Neural cell (in vitro differentiated cells): ENCODE results near the gene CCL17. TPM values are rescaled to one million over a fixed set of nuclear protein-coding genes. Genes with fewer than 3 reads are reported as not detected.

Source experiments
- H2AFZ ChIP-seq: fragments of 200-600, 300-800 bp; sonication (generic), shearing (Covaris generic); 2 replicates; pipeline ENCODE4 v1.6.0; 2014; ENCODE audit warnings: low read depth, mild to moderate bottlenecking, antibody characterized with exemption, low read length, moderate library complexity
- H3F3A ChIP-seq: fragments of 200-600 bp; shearing (Covaris generic); 2 replicates; pipeline ENCODE4 v1.6.1; 2016; ENCODE audit warnings: mild to moderate bottlenecking, moderate library complexity, mixed read lengths, antibody characterized with exemption, low read length; ENCODE audit not compliant: insufficient read depth, poor library complexity, severe bottlenecking
- H3K27ac ChIP-seq: fragments of 200-600, 300-800 bp; sonication (generic), shearing (Covaris generic); 2 replicates; pipeline ENCODE4 v1.5.1; 2014; ENCODE audit warnings: mild to moderate bottlenecking, low read length, moderate library complexity
- H3K27me3 ChIP-seq: fragments of 300-800, 200-600 bp; sonication (generic), shearing (Covaris generic); 2 replicates; pipeline ENCODE4 v1.6.0; 2014; ENCODE audit warnings: mild to moderate bottlenecking, low read depth, low read length, moderate library complexity; ENCODE audit not compliant: insufficient read depth
- H3K36me3 ChIP-seq: fragments of 300-800, 200-600 bp; sonication (generic), shearing (Covaris generic); 2 replicates; pipeline ENCODE4 v1.5.1; 2014; ENCODE audit warnings: mild to moderate bottlenecking, antibody characterized with exemption, low read length, moderate library complexity; ENCODE audit not compliant: insufficient read depth
- H3K4me2 ChIP-seq: fragments of 300-800, 200-600 bp; sonication (generic), shearing (Covaris generic); 2 replicates; pipeline ENCODE4 v1.6.0; 2014; ENCODE audit warnings: mild to moderate bottlenecking, low read length
- H3K4me3 ChIP-seq: fragments of 300-800, 200-600 bp; sonication (generic), shearing (Covaris generic); 2 replicates; pipeline ENCODE4 v1.5.1; 2014; ENCODE audit warnings: mild to moderate bottlenecking, low read length, moderate library complexity
- H3K79me2 ChIP-seq: fragments of 200-600 bp; shearing (Covaris generic); replicated peaks from 2 replicates; pipeline ENCODE4 v1.6.0; 2014; ENCODE audit warnings: mild to moderate bottlenecking, low read length, moderate library complexity; ENCODE audit not compliant: insufficient read depth
- H3K9ac ChIP-seq: fragments of 300-800, 200-600 bp; sonication (generic), shearing (Covaris generic); 2 replicates; pipeline ENCODE4 v1.6.1; 2016; ENCODE audit warnings: mild to moderate bottlenecking, low read length, mixed read lengths
- H3K9me2 ChIP-seq: fragments of 200-600 bp; shearing (Covaris generic); 2 replicates; pipeline ENCODE4 v1.6.1; 2016; ENCODE audit warnings: mild to moderate bottlenecking, low read length, mixed read lengths; ENCODE audit not compliant: insufficient read depth
- H3K9me3 ChIP-seq: fragments of 200-600, 300-800 bp; sonication (generic), shearing (Covaris generic); 2 replicates; pipeline ENCODE4 v1.6.1; 2016; ENCODE audit warnings: mild to moderate bottlenecking, mixed run types, low read length, moderate library complexity, mixed read lengths
- H4K20me1 ChIP-seq: fragments of 200-600 bp; shearing (Covaris generic); 2 replicates; pipeline ENCODE4 v1.6.1; 2016; ENCODE audit warnings: mild to moderate bottlenecking, mixed run types; ENCODE audit not compliant: insufficient read depth
- CTCF ChIP-seq: fragments of 450-650 bp; IDR thresholded peaks from 2 replicates; pipeline ENCODE4 v1.5.1; 2014; ENCODE audit warnings: antibody characterized with exemption, mild to moderate bottlenecking, moderate library complexity; ENCODE audit not compliant: poor library complexity, severe bottlenecking
- EP300 ChIP-seq: fragments of 450-650 bp; conservative IDR thresholded peaks from 2 replicates; pipeline ENCODE4 v1.6.1; 2014; ENCODE audit warnings: antibody characterized with exemption, mild to moderate bottlenecking, moderate library complexity; ENCODE audit not compliant: poor library complexity, severe bottlenecking
- EZH2 ChIP-seq: fragments of 200-600, 300-800 bp; shearing (Covaris generic), sonication (generic); IDR thresholded peaks from 2 replicates; pipeline ENCODE4 v1.6.1; 2014; ENCODE audit warnings: antibody characterized with exemption, low read length, borderline replicate concordance, mild to moderate bottlenecking; ENCODE audit not compliant: insufficient read depth, poor library complexity, severe bottlenecking
- MXI1 ChIP-seq: fragments of 450-650 bp; conservative IDR thresholded peaks from 2 replicates; pipeline ENCODE4 v1.6.1; 2014; ENCODE audit warnings: antibody characterized with exemption, mild to moderate bottlenecking; ENCODE audit not compliant: poor library complexity, severe bottlenecking
- POLR2AphosphoS5 ChIP-seq: IDR thresholded peaks from 2 replicates; pipeline ENCODE4 v1.6.1; 2012
- RAD21 ChIP-seq: fragments of 450-650 bp; conservative IDR thresholded peaks from 2 replicates; pipeline ENCODE4 v1.6.1; 2014; ENCODE audit warnings: antibody characterized with exemption, mild to moderate bottlenecking, moderate library complexity
- REST ChIP-seq: IDR thresholded peaks from 2 replicates; pipeline ENCODE4 v1.6.1; 2012; ENCODE audit warnings: borderline replicate concordance
- SMC3 ChIP-seq: fragments of 450-650 bp; conservative IDR thresholded peaks from 2 replicates; pipeline ENCODE4 v1.6.1; 2014; ENCODE audit warnings: antibody characterized with exemption, mild to moderate bottlenecking, moderate library complexity; ENCODE audit not compliant: poor library complexity
- TAF1 ChIP-seq: IDR thresholded peaks from 2 replicates; pipeline ENCODE4 v1.6.1; 2012; ENCODE audit warnings: low read depth
- polyA plus RNA-seq: library from polyadenylated mRNA; depleted of rRNA; stranded (reverse); fragments of >200 nt; gene quantifications from 2 replicates; pipeline ENCODE4 v1.2.3, GENCODE V29; 2014

Gene CCL17
- polyA plus RNA-seq, 1 donor from 2014 or later: not detected

- Histone ChIP-seq H3K36me3 (no peaks in the 10 kb centered on the region), H3F3A (no peaks in the 10 kb centered on the region)
Observed at GRCh38 chr16:57444711-57445110, 40.1 kb downstream of the CCL17 start.

GRCh38 chr16:57445510-57445909, 40.9 kb downstream of the CCL17 start:
- H3K79me2 ChIP-seq: peaks cover 28% of the 10 kb centered on the region
- no peaks in the 10 kb centered on the region for H3K36me3 ChIP-seq
- TF ChIP-seq SMC3: no peak
- TF ChIP-seq POLR2AphosphoS5: no peak
- TF ChIP-seq EZH2: no peak
- no peak for TF ChIP-seq RAD21
- no peak for TF ChIP-seq EP300
- no peak for TF ChIP-seq CTCF
- no peak for TF ChIP-seq MXI1
- TF ChIP-seq TAF1: no peak

More at GRCh38 chr16:57444711-57445110, 40.1 kb downstream of the CCL17 start:
- Histone ChIP-seq H3K9me3 (no peaks in the 10 kb centered on the region), H3K9ac (no peak overlapping the region), H3K4me2 (no peak overlapping the region), H4K20me1 (no peaks in the 10 kb centered on the region), H3K4me3 (no peak overlapping the region), H2AFZ (no peak overlapping the region), H3K27me3 (no peaks in the 10 kb centered on the region), H3K79me2 (peaks cover 28% of the 10 kb centered on the region), H3K27ac (no peak overlapping the region), H3K9me2 (no peaks in the 10 kb centered on the region)
- TF ChIP-seq CTCF: no peak
- TF ChIP-seq REST: no peak
- no peak for TF ChIP-seq RAD21
- TF ChIP-seq MXI1: no peak
- no peak for TF ChIP-seq EZH2
- TF ChIP-seq SMC3: no peak
- TF ChIP-seq TAF1: no peak
- TF ChIP-seq EP300: no peak
- no peak for TF ChIP-seq POLR2AphosphoS5

More at GRCh38 chr16:57445510-57445909, 40.9 kb downstream of the CCL17 start:
- H3K4me2 ChIP-seq: no peak overlapping the region
- H3F3A ChIP-seq: no peaks in the 10 kb centered on the region
- no peak overlapping the region for H3K4me3 ChIP-seq
- H3K9me3 ChIP-seq: no peaks in the 10 kb centered on the region
- no peak overlapping the region for H2AFZ ChIP-seq
- no peak overlapping the region for H3K9ac ChIP-seq
- H3K27me3 ChIP-seq: no peaks in the 10 kb centered on the region
- no peaks in the 10 kb centered on the region for H3K9me2 ChIP-seq
- H4K20me1 ChIP-seq: no peaks in the 10 kb centered on the region
- no peak overlapping the region for H3K27ac ChIP-seq
